ENCODE data around the gene PLSCR3. TPM values are rescaled to one million over a fixed set of nuclear protein-coding genes. Genes with fewer than 3 reads are reported as not detected.

Gene PLSCR3
- total RNA-seq, 2 experiments from 2014 or later: 66.3 to 70.3 TPM

GRCh38 chr17:7428557-7428956, 34.2 kb upstream of the PLSCR3 start, which contains the start of gene SPEM3:
Gene SPEM3, plus strand, starts transcription at chr17:7428857. Its CDS starts 46 bp downstream, at chr17:7428903.
- ChIA-PET CTCF (no interaction called here), POLR2A (no interaction called here)
- H3K27me3 Mint-ChIP-seq: no peaks in the 10 kb centered on the region
- H3K4me3 ChIP-seq (ENCODE audit: low read length): no peak within 1 kb of the TSS
- no peaks in the 10 kb centered on the region for H3K9me3 Mint-ChIP-seq
- ATAC-seq (ENCODE audit: poor library complexity): no peak
- H3K4me3 Mint-ChIP-seq: no peak within 1 kb of the TSS
- no peaks in the 10 kb centered on the region for H3K27me3 ChIP-seq (ENCODE audit: control insufficient read depth in 1 of 2, insufficient read depth in 2 of 2, low read length in 2 of 2)
- H3K27ac ChIP-seq (ENCODE audit: low read depth in 1 of 2, low read length in 2 of 2): no peak within 1 kb of the TSS
- H3K9me3 ChIP-seq (ENCODE audit: control insufficient read depth in 1 of 2, insufficient read depth in 1 of 2, low read length in 2 of 2): no peaks in the 10 kb centered on the region
- no peaks in the 10 kb centered on the region for H3K36me3 ChIP-seq (ENCODE audit: insufficient read depth, low read length)
- no peak for TF ChIP-seq CTCF (IDR thresholded peaks at IDR 0.05)
- intact Hi-C loops (cut with DNase I, micrococcal nuclease): no loop called here
- no peak for DNase-seq
- no peaks in the 10 kb centered on the region for H3K36me3 Mint-ChIP-seq (ENCODE audit: low read depth)
- no peak within 1 kb of the TSS for H3K27ac Mint-ChIP-seq
- H3K4me1 ChIP-seq (ENCODE audit: insufficient read depth, low read length): no peaks in the 10 kb centered on the region
- H3K4me1 Mint-ChIP-seq (ENCODE audit: low read depth): no peaks in the 10 kb centered on the region

GRCh38 chr17:7427549-7427948, 33.2 kb upstream of the PLSCR3 start:
- no peaks in the 10 kb centered on the region for H3K4me1 ChIP-seq (ENCODE audit: insufficient read depth, low read length)
- H3K4me3 ChIP-seq (ENCODE audit: low read length): no peak overlapping the region
- no peaks in the 10 kb centered on the region for H3K27me3 ChIP-seq (ENCODE audit: control insufficient read depth in 1 of 2, insufficient read depth in 2 of 2, low read length in 2 of 2)
- no peaks in the 10 kb centered on the region for H3K9me3 Mint-ChIP-seq
- ChIA-PET CTCF (no interaction called here), POLR2A (no interaction called here)
- no peaks in the 10 kb centered on the region for H3K9me3 ChIP-seq (ENCODE audit: control insufficient read depth in 1 of 2, insufficient read depth in 1 of 2, low read length in 2 of 2)
- TF ChIP-seq CTCF (IDR thresholded peaks at IDR 0.05): no peak
- no peak overlapping the region for H3K27ac Mint-ChIP-seq
- no peak overlapping the region for H3K27ac ChIP-seq (ENCODE audit: low read depth in 1 of 2, low read length in 2 of 2)
- H3K4me1 Mint-ChIP-seq (ENCODE audit: low read depth): no peaks in the 10 kb centered on the region
- no peaks in the 10 kb centered on the region for H3K36me3 ChIP-seq (ENCODE audit: insufficient read depth, low read length)
- DNase-seq (no peak), ATAC-seq (ENCODE audit: poor library complexity) (no peak)
- intact Hi-C loops (cut with DNase I, micrococcal nuclease): no loop called here
- H3K27me3 Mint-ChIP-seq: no peaks in the 10 kb centered on the region
- H3K36me3 Mint-ChIP-seq (ENCODE audit: low read depth): no peaks in the 10 kb centered on the region
- no peak overlapping the region for H3K4me3 Mint-ChIP-seq

GRCh38 chr17:7426896-7427489, 32.7 kb upstream of the PLSCR3 start:
- no peaks in the 10 kb centered on the region for H3K9me3 ChIP-seq (ENCODE audit: control insufficient read depth in 1 of 2, insufficient read depth in 1 of 2, low read length in 2 of 2)
- POLR2A ChIA-PET: no interaction called here
- intact Hi-C loops (cut with DNase I, micrococcal nuclease): no loop called here
- H3K4me1 Mint-ChIP-seq (ENCODE audit: low read depth): no peaks in the 10 kb centered on the region
- H3K36me3 Mint-ChIP-seq (ENCODE audit: low read depth): no peaks in the 10 kb centered on the region
- H3K4me3 ChIP-seq (ENCODE audit: low read length): no peak overlapping the region
- TF ChIP-seq CTCF (IDR thresholded peaks at IDR 0.05): no peak
- no peak overlapping the region for H3K4me3 Mint-ChIP-seq
- no peaks in the 10 kb centered on the region for H3K27me3 ChIP-seq (ENCODE audit: control insufficient read depth in 1 of 2, insufficient read depth in 2 of 2, low read length in 2 of 2)
- no peaks in the 10 kb centered on the region for H3K27me3 Mint-ChIP-seq
- H3K4me1 ChIP-seq (ENCODE audit: insufficient read depth, low read length): no peaks in the 10 kb centered on the region
- no peaks in the 10 kb centered on the region for H3K9me3 Mint-ChIP-seq
- no peak for DNase-seq
- no peak overlapping the region for H3K27ac ChIP-seq (ENCODE audit: low read depth in 1 of 2, low read length in 2 of 2)
- no peak overlapping the region for H3K27ac Mint-ChIP-seq
- no peaks in the 10 kb centered on the region for H3K36me3 ChIP-seq (ENCODE audit: insufficient read depth, low read length)
- no peak for ATAC-seq (ENCODE audit: poor library complexity)
- CTCF ChIA-PET: no interaction called here

Data from CD4-positive, alpha-beta T cell (primary cell).